Stimulated activated CD4-positive, alpha-beta T cell treated with anti-CD3 and anti-CD28 coated beads, TNF-alpha, amount 100 ng/mL, for 48 hours (primary cell): Measurements from ENCODE around the gene RASL11A.
"Not testable (repeated sequence)": the region's sequence is repeated elsewhere in the genome, so short reads cannot be mapped to it uniquely, and the experiment has no call there.

Source experiments
- DNase-seq, 3 donors: peaks; one replicate each; pipeline ENCODE4 v3.0.0-alpha.2; 2020; ENCODE audit warnings: low read depth in 3 of 3

The RASL11A gene

DNA sequence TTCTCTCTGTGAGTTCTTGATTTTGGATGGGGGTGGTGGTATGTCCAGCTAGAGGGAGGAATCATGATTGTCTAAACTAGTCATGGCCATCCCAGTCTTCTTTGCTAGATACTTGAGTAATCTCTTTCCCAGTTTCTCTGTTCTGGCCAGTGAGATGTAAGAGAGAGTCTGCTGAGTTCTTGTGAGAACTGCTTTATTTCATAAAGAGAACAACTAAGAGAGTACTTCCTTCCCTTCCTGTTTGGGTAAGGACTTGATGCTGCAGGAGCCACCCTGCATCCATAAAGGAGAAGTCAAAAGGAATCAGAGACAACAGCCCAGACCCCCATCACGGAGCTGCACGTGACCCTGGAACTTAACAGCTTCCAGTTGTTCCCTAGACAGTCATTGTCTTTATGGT is 3.0 kb upstream of the RASL11A start:
- no peak for DNase-seq

DNA sequence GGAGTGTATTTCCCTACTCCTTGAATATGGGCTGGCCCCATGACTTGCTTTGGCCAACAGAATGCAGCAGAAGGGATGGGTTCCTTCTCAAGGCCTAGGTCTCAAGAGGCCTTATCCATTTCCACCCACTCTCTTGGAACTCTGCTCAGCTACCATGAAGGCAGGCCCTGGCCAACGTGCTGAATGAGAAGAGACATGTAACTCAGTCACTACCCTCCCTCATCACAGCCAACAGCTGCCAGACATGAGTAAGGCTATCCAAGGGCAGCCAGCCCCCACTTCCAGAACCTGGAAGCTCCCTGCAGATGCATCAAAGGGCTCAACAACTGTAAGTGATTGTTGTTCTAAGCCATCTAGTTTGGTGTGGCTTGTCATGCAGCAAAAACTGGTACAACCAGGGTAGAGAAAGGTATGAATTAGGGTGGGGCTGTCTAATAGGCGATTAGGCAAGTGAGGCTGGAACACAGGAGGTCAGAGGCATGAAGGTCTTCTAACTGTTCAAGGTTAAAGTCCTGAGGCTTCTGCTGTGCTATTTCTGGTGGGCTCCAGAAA is 1.4 kb upstream of the RASL11A start:
- DNase-seq: no peak

DNA sequence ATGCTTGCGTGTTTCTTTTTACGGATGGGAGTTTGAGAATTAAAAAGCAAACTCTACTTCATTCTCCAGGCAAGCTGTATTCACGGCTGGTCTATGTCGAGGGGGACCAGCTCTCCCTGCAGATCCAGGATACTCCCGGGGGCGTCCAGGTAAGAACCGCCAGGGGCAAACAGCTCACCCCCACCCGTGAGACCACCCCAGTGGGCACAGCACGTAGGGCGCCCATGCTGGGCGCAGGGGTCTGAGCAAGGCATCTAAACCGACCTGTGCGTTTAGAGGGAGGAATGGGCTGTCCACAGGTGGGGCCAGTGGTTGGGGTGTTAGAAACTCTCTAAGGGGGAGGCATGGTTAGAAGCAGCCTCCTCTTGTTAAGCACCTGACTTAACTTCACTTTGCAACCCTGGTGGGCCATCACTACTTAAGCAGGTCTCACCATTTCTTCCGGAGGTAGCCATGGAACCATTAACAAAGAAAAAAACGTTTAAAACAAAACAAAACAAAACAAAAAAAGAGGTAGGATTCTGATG is 1.0 kb downstream of the RASL11A start:
- DNase-seq: no peak

DNA sequence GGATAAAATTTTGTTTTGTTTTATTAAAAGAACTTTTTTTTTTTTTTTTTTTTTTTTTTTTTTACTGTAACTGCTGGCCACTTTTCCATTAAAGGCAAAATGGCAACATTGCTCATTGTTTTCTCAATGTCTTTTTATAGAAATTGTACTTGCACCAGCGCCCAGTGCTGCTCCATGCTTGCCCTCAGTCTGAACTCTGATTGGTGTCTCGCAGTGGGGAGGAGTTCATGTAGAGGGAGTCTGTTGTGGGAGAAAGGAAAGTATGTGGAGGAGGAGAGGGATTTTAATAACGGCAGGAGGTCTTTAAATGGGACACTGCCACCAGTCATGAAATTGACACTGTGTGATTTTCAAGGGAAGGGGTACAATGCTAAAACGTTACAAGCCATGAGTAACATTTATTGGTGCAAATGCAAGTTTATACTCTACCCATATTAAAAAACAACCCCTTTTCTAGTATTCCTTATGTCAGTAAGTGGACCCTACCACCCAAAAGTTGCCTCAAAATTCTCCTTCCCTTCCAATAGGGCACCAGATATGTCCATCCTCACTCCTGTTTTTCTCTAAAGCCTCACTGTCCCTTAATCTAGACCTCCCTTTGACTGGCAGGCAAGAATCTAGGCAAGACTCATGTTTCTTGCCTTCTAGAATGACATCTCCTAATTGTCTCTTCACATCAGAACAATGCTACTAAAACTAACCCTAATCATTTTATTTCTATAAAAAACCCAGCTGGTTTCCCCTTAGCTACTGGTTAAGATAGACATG is 3.2 kb downstream of the RASL11A start:
- no peak for DNase-seq

DNA sequence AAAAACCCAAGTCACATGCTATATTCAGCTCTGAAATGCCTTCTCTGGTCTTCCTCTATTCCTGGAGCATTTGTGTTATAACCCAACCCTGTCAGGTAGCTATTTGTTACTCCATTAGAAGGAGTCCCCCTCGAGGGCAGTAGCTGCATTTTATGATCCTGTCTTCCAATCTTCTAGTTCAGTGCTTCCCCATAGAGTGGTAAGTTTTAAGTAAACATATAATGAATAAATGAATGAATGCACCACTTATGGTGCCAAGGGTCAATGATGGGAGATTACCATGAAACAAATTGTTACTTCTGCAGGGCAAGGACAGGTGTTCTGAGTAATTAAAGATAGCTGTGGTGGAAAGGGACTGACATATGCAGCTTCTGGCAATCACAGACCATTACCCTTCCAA is 4.0 kb downstream of the RASL11A start:
- DNase-seq: no peak

DNA sequence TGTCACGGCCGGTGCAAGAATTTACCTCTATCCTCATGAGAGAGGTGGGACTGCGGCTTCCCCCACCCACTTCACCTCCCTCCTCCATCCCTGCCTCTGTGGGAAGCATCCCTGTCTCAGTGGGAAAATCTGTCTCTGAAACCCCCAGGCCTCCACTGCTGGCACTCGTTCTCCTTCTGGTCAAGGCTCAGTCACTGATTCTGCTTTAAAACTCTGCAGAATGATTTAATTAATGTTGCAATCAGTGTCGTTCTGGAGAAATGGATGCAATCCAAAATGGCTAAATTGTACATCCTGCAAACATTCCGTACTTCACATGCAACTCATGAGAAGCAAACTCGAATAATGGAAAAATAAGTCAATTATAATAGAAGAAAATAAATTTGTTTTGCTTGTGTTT is 5.6 kb downstream of the RASL11A start:
- no peak for DNase-seq

DNA sequence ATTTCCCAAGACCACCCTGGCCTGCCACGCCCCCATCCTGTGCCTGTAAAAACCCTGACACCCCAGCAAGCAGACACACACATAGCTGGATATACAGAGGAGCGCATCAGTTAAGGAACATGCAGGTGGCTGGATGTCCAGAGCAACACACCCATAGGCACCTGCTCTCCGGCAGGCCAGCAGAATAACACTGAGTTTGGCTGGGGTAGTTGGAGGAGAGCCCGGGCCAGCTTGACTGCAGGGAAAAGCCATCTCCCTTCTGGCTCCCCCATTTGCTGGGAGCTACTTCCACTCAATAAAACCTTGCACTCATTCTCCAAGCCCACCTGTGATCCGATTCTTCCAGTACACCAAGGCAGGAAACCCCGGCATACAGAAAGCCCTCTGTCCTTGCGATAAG is 8.9 kb downstream of the RASL11A start:
- DNase-seq: no peak

DNA sequence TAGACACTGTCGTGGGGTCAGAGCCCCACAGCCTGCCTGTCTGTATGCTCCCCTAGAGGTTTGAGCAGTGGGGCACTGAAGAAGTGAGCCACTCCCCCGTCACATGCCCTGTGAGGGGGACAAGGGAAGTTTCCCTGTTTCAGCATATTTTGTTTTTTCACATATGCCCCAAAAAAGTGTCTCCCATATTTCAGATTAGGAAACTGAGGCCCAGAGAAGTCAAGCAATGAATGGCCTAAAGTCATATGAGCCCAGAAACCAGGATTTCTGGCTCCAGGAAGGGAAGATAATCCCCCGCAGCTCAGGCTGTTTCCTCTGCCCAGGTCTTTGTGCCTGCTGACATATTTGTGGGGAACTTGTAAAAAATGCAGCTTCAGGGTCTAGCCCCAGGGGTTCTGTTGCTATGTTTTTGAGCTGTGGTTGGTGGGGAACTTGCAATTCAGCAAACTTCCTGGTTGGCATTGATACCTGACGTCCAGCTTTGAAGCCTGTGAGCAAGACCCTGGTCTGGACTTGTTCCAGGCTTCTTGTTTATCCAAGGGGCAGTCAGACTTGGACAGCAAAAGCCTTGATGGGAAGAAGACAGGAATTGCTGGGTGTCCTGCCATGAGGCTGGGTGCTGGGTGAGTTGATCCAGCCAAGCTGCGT is 9.5 kb downstream of the RASL11A start:
- DNase-seq: no peak

DNA sequence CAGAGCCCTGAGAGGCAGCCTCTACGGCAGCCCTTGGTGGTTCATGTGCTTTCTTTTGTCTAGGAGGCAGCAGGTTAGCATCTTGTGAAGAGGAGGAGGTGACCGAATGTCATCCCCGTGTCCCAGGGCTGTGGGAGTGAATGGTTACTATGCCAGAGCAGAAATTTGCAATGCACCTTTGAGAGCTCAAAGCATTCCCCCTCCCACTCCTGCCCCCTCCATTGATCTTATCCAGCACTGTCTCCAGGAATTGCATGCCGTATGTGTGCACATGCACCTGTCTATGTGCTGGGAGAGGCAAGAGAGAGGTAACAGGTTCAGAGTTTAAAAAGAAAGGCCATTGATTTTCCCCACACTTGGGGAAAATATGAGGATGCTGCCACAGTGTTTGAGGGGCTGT is 10.2 kb downstream of the RASL11A start:
- DNase-seq: no peak

DNA sequence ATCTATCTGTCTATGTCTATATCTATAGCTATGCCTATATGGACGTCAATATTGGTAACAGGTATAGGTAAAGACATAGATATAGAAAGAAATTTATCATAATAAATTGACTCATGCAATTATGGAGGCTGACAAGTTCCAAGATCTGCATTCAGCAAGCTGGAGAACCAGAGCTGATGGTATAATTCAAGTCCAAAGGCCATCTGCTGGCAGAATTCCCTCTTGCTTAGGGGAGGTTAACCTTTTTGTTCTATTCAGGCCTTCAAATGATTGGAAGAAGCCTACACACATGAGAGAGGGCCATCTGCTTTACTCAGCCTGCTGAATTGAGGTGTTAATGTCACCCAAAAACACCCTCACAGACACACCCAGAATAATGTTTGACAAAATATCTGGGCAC is 10.8 kb downstream of the RASL11A start:
- no peak for DNase-seq

DNA sequence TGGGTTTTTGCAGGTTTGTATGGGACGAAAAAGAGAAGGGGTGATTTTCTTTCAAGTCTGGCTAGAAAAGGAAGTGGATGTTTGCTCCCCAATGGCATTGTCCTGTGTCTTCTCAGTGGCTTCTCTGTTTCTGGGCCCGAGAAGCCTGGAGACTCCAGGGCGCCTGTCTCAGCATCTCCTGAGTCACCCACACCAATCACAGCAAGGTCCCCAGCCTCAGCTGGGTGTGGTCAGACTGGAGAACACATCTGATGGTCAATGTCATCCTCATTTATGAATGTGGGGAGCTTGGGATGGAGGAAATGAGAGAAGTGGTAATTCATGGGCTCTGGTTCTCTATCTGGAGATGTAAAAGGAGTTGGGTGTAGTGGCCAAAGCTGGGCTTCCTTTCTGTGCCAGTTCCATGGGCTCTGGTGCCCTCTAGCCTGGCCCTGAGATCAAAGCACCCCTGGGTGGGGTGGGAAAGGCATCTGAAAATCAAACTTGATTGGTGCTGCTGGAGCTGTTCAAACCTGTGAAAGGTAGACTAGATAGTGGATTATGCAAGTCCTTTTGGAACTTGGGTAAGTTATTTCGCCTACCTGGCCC is 13.4 kb downstream of the RASL11A start:
- no peak for DNase-seq

DNA sequence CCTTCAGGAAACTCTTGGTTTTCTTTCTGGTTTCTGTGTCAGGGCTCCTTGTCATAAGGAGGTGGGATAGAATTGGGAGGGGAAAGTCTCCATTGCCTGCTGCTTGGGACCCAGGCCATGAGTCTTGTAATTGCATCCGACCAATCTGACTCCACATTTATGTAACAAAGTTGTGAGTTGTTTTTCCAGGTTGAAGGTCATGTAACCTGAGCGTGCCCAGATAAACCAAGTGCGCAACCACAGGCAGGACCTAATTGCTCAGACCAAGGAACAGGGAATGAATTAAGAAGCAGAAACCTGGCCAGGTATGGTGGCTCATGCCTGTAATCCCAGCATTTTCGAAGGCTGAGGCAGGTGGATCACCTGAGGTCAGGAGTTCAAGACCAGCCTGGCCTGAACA is 17.8 kb downstream of the RASL11A start:
- DNase-seq: no peak

DNA sequence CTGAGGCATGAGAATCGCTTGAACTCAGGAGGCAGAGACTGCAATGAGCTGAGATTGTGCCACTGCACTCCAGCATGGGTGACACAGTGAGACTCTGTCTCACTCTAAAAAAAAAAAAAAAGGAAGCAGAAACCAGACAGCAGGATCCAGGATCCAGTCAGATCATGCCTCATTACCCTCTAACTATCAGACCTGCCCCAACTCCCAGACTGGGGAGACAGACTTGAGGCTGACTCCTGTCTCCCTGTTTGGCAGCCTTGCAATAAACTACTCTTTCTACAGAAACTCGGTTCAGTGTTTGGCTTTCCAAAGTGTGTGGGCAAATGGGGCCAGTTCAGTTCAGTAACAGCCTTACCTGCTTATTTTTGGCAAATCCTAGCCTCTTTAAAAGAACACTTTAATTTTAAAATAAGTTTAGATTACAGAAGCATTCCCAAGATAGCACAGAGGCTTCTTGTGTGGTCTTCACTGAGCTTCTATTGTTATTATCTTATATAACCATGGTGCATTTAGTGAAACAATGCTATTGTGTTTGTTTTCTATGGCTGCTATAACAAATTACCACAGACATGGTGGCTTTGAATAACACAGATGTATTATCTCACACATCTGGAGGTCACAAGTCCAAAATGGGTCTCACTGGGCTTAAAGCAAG is 18.5 kb downstream of the RASL11A start:
- no peak for DNase-seq

DNA sequence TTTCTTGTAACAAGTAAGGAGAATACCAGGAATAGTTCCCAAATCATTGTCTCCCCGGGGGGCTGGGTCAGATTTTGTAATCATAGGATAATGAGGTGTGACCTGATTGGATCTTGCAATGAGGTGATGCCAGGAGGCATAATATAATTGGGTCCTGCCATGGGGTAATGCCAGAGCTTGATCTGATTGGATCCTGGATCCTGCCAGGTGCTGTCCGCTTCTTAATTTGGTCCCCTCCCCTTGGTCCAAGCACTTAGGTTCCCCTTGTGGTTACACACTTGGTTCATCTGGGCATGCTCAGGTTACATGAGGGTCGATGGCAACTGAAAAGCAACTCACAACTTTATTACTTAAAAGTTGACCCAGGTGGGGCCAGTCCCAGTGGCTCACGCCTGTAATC is 20.1 kb downstream of the RASL11A start:
- DNase-seq: no peak

DNA sequence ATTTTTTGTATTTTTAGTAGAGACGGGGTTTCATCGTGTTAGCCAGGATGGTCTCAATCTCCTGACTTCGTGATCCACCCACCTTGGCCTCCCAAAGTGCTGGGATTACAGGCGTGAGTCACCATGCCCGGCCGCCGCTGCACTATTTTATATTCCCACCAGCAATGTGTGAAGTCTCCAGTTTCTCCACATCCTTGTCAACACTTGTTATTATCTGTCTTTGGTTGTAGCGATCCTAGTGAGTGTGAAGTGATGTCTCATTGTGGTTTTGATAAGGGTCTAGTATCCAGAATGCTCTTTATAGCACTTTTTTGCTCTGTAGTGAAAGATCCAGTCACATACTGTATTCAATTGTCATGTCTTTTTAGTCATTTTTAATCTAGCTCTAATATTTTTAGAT is 21.3 kb downstream of the RASL11A start:
- not testable (repeated sequence) for DNase-seq

DNA sequence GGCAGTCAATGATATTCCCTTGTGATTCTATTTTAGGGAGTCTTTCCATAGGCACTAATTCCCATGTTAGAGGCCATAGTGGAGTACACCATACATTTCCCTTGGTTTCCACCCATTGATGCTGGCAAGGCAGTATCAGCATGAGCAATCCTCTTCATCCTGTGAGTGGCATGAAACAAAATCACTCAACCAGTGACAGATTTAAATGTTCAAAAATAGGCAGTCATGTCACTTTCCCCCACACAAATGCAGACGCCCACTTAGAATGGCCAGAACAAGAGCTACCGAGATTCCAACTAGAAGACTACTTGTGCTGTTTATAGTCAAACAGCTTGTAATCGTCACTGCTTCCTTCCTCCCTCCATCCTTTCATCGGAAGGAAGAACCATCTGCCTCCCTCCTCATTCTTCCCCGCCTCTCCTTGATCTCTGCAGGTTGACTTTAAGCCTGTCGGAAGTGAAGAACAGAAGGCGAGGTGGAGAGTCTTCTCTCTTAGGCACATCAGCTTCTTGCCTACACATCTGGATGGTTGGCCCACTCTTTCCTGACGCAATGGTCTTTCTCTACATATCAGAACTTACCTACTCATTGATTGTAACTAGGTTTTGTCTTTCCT is 22.6 kb downstream of the RASL11A start:
- DNase-seq: no peak

DNA sequence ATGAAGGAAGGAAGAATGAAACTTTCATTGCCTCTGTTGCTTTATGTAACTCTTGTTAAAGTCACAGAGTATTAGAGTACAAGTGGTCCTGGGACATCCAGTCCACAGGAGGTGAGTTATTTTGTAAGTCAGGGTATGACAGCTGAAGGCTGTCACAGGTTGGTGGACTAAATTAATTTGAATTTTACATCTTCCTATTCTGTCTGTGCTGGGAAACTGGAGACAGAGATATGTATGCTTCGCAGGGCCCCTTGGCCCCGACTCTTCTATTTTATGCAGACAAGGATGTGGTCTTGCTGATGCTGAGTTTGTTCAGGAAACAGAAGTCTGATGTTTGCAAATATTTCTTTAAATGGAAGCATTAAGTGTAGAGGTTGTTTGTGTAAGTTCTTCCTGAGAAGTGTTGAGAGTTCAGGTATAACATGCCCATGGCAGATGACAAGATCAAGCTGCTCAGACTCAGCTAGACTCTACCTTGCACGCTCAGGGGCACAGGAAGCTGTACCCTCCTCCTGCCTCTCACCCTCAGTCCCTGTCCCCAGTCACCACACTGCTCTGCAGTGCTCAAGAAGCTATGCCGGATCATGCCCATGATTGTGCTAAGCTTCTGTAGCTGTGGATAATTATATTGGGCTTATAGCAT is 23.4 kb downstream of the RASL11A start:
- DNase-seq: no peak

DNA sequence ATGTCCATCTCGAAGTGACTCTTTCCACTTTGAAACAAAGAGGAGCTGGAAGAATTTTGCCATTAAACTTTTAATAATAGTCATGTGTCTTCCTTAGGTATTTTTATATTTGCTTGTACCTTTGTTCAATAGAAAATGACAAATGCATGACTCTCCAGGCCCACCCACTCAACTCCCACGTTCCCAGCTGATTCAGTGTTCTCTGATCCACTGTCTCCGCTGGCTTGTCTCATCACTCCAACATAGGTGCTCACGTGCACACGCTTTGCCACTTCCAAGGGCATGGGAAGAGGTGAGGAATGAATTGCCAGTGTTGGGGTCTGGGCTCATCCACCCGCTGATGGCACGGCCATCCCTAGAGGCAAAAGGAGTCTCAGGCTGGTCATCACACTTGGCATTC is 24.5 kb downstream of the RASL11A start:
- no peak for DNase-seq

DNA sequence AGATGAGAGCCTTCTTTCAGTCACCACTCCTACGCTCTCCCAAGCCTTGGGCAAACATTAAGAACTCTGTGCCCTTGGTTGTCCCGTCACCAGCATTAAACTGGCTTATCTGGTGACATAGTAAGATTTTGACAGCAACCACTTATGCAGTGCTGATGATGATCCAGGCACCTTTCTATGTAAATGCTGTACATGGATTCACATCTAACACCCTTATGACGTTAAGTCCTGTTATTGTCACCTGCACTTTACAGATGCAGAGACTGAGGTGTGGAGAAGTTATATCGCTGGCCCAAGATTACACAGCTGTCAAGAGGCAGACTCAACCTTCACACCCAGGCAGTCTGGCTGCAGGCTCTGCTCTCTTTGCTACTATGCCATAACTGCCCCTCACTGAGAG is 25.0 kb downstream of the RASL11A start:
- no peak for DNase-seq

DNA sequence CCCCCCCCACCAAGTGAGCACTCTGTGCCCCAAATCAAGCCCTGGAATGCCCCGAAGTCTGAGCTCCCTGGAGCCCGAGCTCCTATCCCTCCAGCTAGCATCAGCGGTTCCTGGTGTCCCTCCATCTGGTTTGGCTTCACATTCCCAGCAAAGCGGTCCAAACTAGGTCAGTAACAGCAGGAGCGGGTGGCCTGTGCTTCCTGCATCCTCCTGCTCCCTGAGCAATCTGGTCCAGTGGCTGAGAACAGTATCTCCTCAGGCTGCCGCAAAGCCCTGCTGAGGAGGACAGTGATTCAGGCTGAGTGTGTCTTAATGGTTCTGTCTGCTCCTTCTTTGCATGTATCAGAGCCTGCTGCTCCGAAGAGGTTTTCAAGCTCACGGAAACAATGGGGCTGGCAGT is 25.9 kb downstream of the RASL11A start:
- no peak for DNase-seq

DNA sequence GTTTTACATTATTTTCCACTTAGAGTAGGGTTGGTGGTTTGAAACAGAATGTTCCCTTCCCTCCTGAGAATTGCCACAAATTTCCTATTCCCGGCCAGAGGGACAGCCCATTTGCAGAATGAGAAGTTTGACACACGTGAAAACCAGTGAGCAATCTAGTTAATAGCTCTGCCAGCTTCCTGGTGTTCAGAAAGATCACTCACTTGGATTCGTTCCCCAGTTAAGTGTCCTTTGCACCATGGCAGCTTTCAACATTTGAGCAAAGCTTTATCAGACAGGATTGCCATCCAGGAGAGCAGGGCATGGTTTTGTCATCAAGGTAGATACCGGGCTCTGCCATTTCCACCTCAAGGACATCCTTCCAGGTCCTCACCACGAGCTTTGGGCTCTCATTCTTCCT is 28.2 kb downstream of the RASL11A start:
- DNase-seq: no peak
